Measurements from ENCODE around the gene ACKR3.

Gene ACKR3

GRCh38 chr2:236604575-236605344 is 35.1 kb downstream of the ACKR3 start:
- H3K27ac ChIP-seq: no peak overlapping the region
- no peak for DNase-seq (ENCODE audit: low read depth, low spot score)

- no peak overlapping the region for H3K27ac ChIP-seq
- DNase-seq (ENCODE audit: low read depth, low spot score): no peak
Observed at GRCh38 chr2:236605345-236605734, 35.7 kb downstream of the ACKR3 start.

GRCh38 chr2:236606023-236606422 is 36.4 kb downstream of the ACKR3 start:
- no peak for DNase-seq (ENCODE audit: low read depth, low spot score)
- H3K27ac ChIP-seq: no peak overlapping the region

- no peak overlapping the region for H3K27ac ChIP-seq
- peak; percentile 82 for DNase-seq (ENCODE audit: low read depth, low spot score)
Observed at GRCh38 chr2:236607471-236608187, 38.0 kb downstream of the ACKR3 start.

- H3K27ac ChIP-seq: no peak overlapping the region
- DNase-seq (ENCODE audit: low read depth, low spot score): no peak
Observed at GRCh38 chr2:236608188-236608525, 38.5 kb downstream of the ACKR3 start.

GRCh38 chr2:236608710-236609109 is 39.1 kb downstream of the ACKR3 start:
- no peak overlapping the region for H3K27ac ChIP-seq

GRCh38 chr2:236610991-236611821 is 41.6 kb downstream of the ACKR3 start:
- H3K27ac ChIP-seq: no peak overlapping the region
- DNase-seq (ENCODE audit: low read depth, low spot score): no peak

More at GRCh38 chr2:236608710-236609109, 39.1 kb downstream of the ACKR3 start:
- no peak for DNase-seq (ENCODE audit: low read depth, low spot score)

GRCh38 chr2:236612737-236613136 is 43.1 kb downstream of the ACKR3 start:
- DNase-seq (ENCODE audit: low read depth, low spot score): no peak
- no peak overlapping the region for H3K27ac ChIP-seq

GRCh38 chr2:236613612-236614011 is 44.0 kb downstream of the ACKR3 start:
- no peak overlapping the region for H3K27ac ChIP-seq
- no peak for DNase-seq (ENCODE audit: low read depth, low spot score)

GRCh38 chr2:236614551-236614950 is 44.9 kb downstream of the ACKR3 start:
- H3K27ac ChIP-seq: no peak overlapping the region
- DNase-seq (ENCODE audit: low read depth, low spot score): no peak

- DNase-seq (ENCODE audit: low read depth, low spot score): no peak
Observed at GRCh38 chr2:236616031-236616430, 46.4 kb downstream of the ACKR3 start.

GRCh38 chr2:236616624-236617023 is 47.0 kb downstream of the ACKR3 start:
- H3K27ac ChIP-seq: no peak overlapping the region

More at GRCh38 chr2:236616031-236616430, 46.4 kb downstream of the ACKR3 start:
- no peak overlapping the region for H3K27ac ChIP-seq

GRCh38 chr2:236617221-236617737 is 47.7 kb downstream of the ACKR3 start:
- H3K27ac ChIP-seq: no peak overlapping the region
- DNase-seq (ENCODE audit: low read depth, low spot score): no peak

More at GRCh38 chr2:236616624-236617023, 47.0 kb downstream of the ACKR3 start:
- DNase-seq (ENCODE audit: low read depth, low spot score): no peak

GRCh38 chr2:236617796-236618195 is 48.2 kb downstream of the ACKR3 start:
- DNase-seq (ENCODE audit: low read depth, low spot score): no peak
- no peak overlapping the region for H3K27ac ChIP-seq

- DNase-seq (ENCODE audit: low read depth, low spot score): no peak
- no peak overlapping the region for H3K27ac ChIP-seq
Observed at GRCh38 chr2:236618370-236618769, 48.7 kb downstream of the ACKR3 start.

- DNase-seq (ENCODE audit: low read depth, low spot score): no peak
- H3K27ac ChIP-seq: no peak overlapping the region
Observed at GRCh38 chr2:236619910-236620612, 50.4 kb downstream of the ACKR3 start.

- H3K27ac ChIP-seq: no peak overlapping the region
- no peak for DNase-seq (ENCODE audit: low read depth, low spot score)
Observed at GRCh38 chr2:236621786-236622185, 52.2 kb downstream of the ACKR3 start.

GRCh38 chr2:236622201-236622600 is 52.6 kb downstream of the ACKR3 start:
- no peak for DNase-seq (ENCODE audit: low read depth, low spot score)
- no peak overlapping the region for H3K27ac ChIP-seq

- DNase-seq (ENCODE audit: low read depth, low spot score): no peak
- H3K27ac ChIP-seq: no peak overlapping the region
Observed at GRCh38 chr2:236622660-236623059, 53.0 kb downstream of the ACKR3 start.

GRCh38 chr2:236623816-236624215 is 54.2 kb downstream of the ACKR3 start:
- no peak overlapping the region for H3K27ac ChIP-seq
- DNase-seq (ENCODE audit: low read depth, low spot score): no peak

Measured in epithelial cell of prostate (primary cell).